Mucosa of rectum (tissue), 2 donors: ENCODE results near the gene CDH22.

Source experiments
- H3K27ac ChIP-seq, 2 donors: one replicate each; pipeline ENCODE4 v1.7.0; 2013; ENCODE audit warnings: inconsistent platforms in 2 of 2, low read depth in 2 of 2, low read length in 2 of 2
- H3K27me3 ChIP-seq, 2 donors: one replicate each; pipeline ENCODE4 v1.7.0; 2013; ENCODE audit warnings: low read length in 2 of 2; ENCODE audit not compliant: control insufficient read depth in 2 of 2, insufficient read depth in 2 of 2
- H3K36me3 ChIP-seq, 2 donors: one replicate each; pipeline ENCODE4 v1.7.0; 2013; ENCODE audit warnings: low read length in 2 of 2; ENCODE audit not compliant: control insufficient read depth in 2 of 2, insufficient read depth in 2 of 2
- H3K4me1 ChIP-seq, 2 donors: one replicate each; pipeline ENCODE4 v1.7.0; 2013; ENCODE audit warnings: low read length in 2 of 2, mild to moderate bottlenecking in 1 of 2; ENCODE audit not compliant: control insufficient read depth in 2 of 2, insufficient read depth in 2 of 2
- H3K4me3 ChIP-seq, 2 donors: one replicate each; pipeline ENCODE4 v1.7.0; 2013; ENCODE audit warnings: low read length in 2 of 2
- H3K9ac ChIP-seq, 2 donors: one replicate each; pipeline ENCODE4 v1.7.0; 2013; ENCODE audit warnings: low read length in 2 of 2, low read depth in 1 of 2, mild to moderate bottlenecking in 1 of 2
- H3K9me3 ChIP-seq, 2 donors: one replicate each; pipeline ENCODE4 v1.7.0; 2013; ENCODE audit warnings: low read length in 2 of 2; ENCODE audit not compliant: control insufficient read depth in 2 of 2
- donor health status: healthy.
- donor health status: Normal muscosa, but diverticular disease.

Gene CDH22

GRCh38 chr20:46300281-46300680 lies 8.0 kb downstream of the CDH22 start:
- Histone ChIP-seq H3K36me3 (no peaks in the 10 kb centered on the region), H3K4me3 (no peak overlapping the region), H3K9ac (no peak overlapping the region), H3K9me3 (no peaks in the 10 kb centered on the region), H3K4me1 (no peaks in the 10 kb centered on the region), H3K27ac (no peak overlapping the region), H3K27me3 (peaks cover 8 to 18% of the 10 kb centered on the region in 2 donors)

GRCh38 chr20:46299078-46299477 lies 9.2 kb downstream of the CDH22 start:
- Histone ChIP-seq H3K4me3 (no peak overlapping the region), H3K9ac (no peak overlapping the region), H3K36me3 (no peaks in the 10 kb centered on the region), H3K9me3 (no peaks in the 10 kb centered on the region), H3K4me1 (no peaks in the 10 kb centered on the region), H3K27ac (no peak overlapping the region), H3K27me3 (peaks cover 12 to 18% of the 10 kb centered on the region in 2 donors)

DNA sequence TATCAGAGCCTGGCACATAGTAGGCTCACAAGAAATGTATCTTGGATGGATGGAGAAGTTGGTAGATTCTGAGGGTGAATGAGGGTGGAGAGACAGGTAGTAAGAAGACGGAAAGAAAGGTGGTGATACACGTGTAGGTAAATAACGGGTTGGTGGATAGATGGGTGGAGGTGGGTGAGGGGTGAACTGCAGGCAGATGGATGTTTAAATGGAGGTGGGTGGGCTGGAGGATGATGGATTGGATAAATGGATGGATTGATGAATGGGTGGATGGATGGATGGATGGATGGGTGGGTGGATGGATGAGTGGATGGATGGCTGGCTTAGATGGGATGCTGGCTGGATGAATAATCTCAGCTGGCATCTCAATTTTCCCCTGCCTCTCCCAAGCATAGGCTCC lies 9.9 kb downstream of the CDH22 start:
- Histone ChIP-seq H3K9me3 (no peaks in the 10 kb centered on the region), H3K36me3 (no peaks in the 10 kb centered on the region), H3K27me3 (peaks cover 12 to 15% of the 10 kb centered on the region in 2 donors)

DNA sequence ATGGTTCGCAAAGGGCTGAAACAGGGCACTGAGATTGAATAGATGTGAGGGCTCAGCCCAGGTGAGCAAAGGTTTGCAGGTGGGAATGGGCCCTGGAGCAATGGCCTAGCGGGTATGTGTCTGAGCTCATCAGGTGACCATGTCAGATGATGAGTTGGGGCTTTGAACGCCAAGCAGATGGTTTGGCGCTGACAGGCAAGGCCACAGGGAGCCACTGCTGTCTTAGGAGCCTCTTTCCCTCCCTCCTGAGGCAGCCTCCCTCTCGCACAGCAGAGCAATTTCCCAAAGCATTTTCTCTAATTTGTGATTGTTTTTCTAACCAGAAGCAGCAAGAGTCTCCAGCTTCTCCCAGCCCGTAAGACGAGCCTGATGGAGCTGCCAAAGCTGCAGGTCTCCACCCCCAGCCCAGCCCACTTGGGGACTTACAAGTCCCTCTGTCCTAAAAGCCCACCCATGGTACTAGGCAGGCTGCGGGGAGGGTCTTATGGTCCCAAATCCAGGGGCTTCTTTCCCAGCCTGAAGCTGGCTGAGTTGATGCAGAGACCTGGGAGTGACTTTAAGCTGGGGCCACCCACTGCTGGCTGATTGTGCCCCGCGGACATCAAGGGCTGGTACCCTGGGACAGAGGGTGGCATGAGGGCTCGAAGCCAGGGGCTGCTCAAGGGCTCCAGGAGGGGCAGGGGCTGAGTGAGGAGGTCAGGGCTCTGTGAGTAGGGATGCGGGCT lies 11.6 kb downstream of the CDH22 start:
- Histone ChIP-seq H3K9me3 (no peaks in the 10 kb centered on the region), H3K9ac (no peak overlapping the region), H3K4me1 (no peaks in the 10 kb centered on the region), H3K36me3 (no peaks in the 10 kb centered on the region), H3K27ac (no peak overlapping the region), H3K4me3 (no peak overlapping the region), H3K27me3 (peaks cover 16 to 19% of the 10 kb centered on the region in 2 donors)

More for the DNA sequence above, 9.9 kb downstream of the CDH22 start:
- Histone ChIP-seq H3K27ac (no peak overlapping the region), H3K4me3 (no peak overlapping the region), H3K9ac (no peak overlapping the region), H3K4me1 (no peaks in the 10 kb centered on the region)

- no peak overlapping the region for H3K9ac ChIP-seq
- peaks cover 15 to 16% of the 10 kb centered on the region in 2 donors for H3K27me3 ChIP-seq
- H3K36me3 ChIP-seq = no peaks in the 10 kb centered on the region
- H3K27ac ChIP-seq = no peak overlapping the region
- no peaks in the 10 kb centered on the region for H3K9me3 ChIP-seq
- no peaks in the 10 kb centered on the region for H3K4me1 ChIP-seq
- H3K4me3 ChIP-seq = no peak overlapping the region
Measured at GRCh38 chr20:46293084-46293483, 15.2 kb downstream of the CDH22 start.

- peaks cover 14 to 16% of the 10 kb centered on the region in 2 donors for H3K27me3 ChIP-seq
- H3K4me1 ChIP-seq = no peaks in the 10 kb centered on the region
- H3K36me3 ChIP-seq = no peaks in the 10 kb centered on the region
- H3K9ac ChIP-seq = no peak overlapping the region
- no peaks in the 10 kb centered on the region for H3K9me3 ChIP-seq
- no peak overlapping the region for H3K4me3 ChIP-seq
- H3K27ac ChIP-seq = no peak overlapping the region
Measured at GRCh38 chr20:46291401-46291800, 16.9 kb downstream of the CDH22 start.

- Histone ChIP-seq H3K4me3 (no peak overlapping the region), H3K36me3 (no peaks in the 10 kb centered on the region), H3K4me1 (no peaks in the 10 kb centered on the region), H3K9me3 (no peaks in the 10 kb centered on the region), H3K27ac (no peak overlapping the region), H3K9ac (no peak overlapping the region), H3K27me3 (peaks cover 16 to 21% of the 10 kb centered on the region in 2 donors)
Measured at GRCh38 chr20:46289432-46289831, 18.9 kb downstream of the CDH22 start.

GRCh38 chr20:46286977-46287376 lies 21.3 kb downstream of the CDH22 start:
- Histone ChIP-seq H3K27ac (no peak overlapping the region), H3K27me3 (peaks cover 16 to 17% of the 10 kb centered on the region in 2 donors), H3K36me3 (no peaks in the 10 kb centered on the region)

DNA sequence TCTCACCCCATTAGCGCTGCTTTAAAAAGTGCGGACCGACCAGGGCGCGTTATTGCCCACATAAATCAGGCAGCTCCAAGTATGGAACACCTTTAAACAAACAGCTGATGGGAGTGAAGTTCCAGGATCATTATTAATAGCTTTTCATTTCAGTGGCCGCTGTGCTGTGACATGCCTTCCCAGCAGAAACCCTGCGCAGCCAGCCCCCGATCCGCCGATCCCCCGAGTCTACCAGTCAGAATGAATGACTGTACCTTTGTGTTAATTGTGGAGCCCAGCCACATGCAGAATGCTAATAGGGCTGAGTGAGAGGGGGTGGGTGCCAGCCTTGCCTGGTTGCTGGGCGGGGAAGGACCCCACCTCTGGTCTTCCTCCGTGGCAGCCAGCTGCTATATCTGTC lies 21.9 kb downstream of the CDH22 start:
- Histone ChIP-seq H3K27ac (no peak overlapping the region), H3K9me3 (no peaks in the 10 kb centered on the region), H3K4me3 (no peak overlapping the region), H3K27me3 (peaks cover 14 to 16% of the 10 kb centered on the region in 2 donors), H3K4me1 (no peaks in the 10 kb centered on the region), H3K9ac (no peak overlapping the region), H3K36me3 (no peaks in the 10 kb centered on the region)

More at GRCh38 chr20:46286977-46287376, 21.3 kb downstream of the CDH22 start:
- H3K9ac ChIP-seq = no peak overlapping the region
- H3K9me3 ChIP-seq = no peaks in the 10 kb centered on the region
- H3K4me3 ChIP-seq = no peak overlapping the region
- H3K4me1 ChIP-seq = no peaks in the 10 kb centered on the region

GRCh38 chr20:46285740-46286139 lies 22.6 kb downstream of the CDH22 start:
- Histone ChIP-seq H3K4me1 (no peaks in the 10 kb centered on the region), H3K27ac (no peak overlapping the region), H3K9ac (no peak overlapping the region), H3K36me3 (no peaks in the 10 kb centered on the region), H3K4me3 (no peak overlapping the region), H3K9me3 (no peaks in the 10 kb centered on the region), H3K27me3 (peaks cover 14 to 16% of the 10 kb centered on the region in 2 donors)
